SIG-M5 treated with dmso at 0.1 percent for 504 hours (cell line): ENCODE measurements around the gene GALC.

Experiments used
- DNase-seq: peaks from one replicate; lab custom pipeline; 2025; ENCODE audit not compliant: unreplicated experiment; lab: John Stamatoyannopoulos, UW

The GALC gene

DNA sequence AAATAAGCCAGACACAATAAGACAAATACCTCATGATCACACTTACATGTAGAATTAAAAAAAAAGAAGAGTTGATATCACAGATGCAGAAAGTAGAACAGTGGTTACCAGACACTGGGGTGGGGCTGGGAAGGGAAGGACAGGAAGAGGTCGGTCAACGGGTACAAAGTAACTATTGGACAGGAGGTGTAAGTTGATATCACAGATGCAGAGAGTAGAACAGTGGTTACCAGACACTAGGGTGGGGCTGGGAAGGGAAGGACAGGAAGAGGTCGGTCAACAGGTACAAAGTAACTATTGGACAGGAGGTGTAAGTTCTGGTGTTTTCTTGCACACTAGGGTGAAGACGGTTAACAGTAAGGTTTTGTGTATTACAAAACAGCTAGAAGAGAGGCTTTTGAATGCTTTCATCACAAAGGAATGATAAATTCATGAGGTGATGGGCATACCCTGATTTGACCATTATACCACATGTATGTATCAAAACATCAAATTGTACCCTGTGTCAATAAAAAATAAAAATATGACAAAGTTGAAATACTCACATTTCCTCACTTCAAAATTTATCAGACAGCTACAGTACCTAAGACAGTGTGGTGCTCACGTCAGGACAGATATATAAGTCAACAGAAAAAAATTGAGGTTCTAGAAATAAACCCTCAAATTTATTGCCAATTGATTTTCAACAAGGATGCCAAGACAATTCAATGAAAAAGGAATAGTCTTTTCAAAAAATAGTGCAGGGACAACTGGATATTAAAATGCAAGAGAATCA is 32.8 kb downstream of the GALC start:
- DNase-seq = no peak

DNA sequence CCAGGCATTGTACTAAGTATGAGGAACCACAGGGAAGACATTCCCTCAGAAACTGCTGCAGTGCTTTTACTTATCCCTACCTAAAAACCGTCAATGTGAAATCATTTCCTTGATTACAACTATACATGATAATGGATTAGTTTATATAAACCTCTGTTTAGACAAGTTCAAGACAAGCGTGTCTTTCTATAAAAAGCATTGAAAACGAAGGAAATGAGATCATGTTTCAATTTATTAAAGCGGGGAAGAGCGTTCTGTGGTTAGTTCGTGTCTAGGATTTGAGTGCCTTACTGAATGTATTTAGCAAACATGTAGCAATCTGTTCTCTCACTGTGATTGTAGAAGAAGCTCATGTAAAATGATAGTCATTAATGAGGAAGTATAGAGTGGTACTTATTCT is 37.5 kb downstream of the GALC start:
- DNase-seq = no peak

DNA sequence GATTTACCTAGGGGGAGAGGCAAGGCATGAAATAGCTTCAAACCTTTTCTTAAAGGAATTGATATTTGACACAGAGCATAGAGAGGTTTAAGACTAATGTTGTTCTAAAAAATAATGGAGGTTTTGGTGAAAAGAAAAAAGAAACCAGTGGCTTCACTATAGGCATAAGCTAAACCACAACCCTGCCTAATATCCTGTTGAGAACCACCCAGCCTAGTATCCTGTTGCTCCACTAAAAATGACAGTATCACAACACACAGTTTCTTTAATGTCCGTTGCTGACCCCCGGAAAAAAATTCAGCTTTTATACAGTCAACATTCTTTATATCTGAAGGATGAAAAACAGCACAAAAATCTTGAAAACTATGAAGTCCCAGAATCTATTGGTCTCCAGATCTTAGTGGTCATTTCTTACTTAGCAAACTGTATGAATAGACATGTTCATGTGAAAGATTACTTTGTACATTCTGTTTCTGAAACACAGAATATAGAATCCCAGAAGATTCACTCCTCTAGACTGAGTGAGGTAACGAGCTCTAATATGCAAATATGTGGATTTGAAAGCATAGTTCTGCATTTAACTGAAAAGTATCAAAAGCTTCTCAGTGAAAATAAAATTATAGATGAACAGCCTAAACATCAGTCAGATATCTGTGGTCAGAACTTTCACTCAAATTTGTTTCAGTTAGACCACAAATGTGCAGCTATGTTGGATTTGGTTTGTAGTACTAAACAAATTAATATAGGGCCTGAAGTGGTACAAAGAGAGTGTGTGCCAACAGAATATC is 40.5 kb downstream of the GALC start:
- DNase-seq = no peak

DNA sequence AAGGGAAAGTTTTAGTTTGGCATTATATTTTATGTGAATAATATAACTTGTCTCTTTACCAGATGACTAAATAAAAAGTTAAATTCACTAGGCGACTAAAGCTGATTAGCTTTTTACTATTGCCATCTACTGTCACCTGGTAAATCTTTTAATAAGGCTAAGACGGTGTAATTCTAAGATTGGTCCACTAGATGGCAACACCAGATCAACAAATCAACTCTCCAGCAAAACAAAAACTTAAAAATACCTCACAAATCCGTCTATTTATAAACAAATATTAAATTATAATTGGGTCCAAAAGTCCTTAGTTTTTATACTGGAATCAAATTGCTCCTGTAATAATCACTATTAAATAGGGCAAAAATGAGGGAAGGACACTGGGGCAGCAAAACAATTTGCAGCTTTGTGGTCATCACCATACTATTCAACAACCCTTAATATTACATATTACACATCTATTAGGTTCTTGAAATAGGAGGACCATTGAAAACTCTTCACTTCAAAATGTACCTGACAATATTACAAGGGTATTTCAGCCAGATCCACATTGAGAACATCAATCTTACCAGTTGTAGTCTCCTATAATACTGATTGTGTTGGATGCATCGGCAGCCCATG is 47.9 kb downstream of the GALC start:
- peak; percentile 38 for DNase-seq

DNA sequence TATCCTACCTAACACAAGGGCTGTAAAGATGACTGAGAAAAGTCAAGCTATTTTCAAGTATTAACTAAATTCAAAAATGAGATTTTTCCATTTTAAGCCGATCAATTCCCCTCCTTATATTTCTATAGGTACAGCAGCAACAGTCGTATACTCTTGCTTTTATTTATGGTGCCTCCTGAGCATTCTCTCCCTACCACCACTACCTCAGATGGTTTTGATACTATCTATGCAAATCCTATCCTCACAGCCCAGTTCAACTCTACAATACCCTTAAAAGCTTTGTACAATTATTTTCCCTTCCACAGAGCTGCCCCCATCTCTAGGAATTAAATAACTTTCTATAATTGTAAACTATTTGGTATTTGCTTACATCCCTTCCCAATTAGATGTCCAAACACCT is 52.1 kb downstream of the GALC start:
- no peak for DNase-seq

DNA sequence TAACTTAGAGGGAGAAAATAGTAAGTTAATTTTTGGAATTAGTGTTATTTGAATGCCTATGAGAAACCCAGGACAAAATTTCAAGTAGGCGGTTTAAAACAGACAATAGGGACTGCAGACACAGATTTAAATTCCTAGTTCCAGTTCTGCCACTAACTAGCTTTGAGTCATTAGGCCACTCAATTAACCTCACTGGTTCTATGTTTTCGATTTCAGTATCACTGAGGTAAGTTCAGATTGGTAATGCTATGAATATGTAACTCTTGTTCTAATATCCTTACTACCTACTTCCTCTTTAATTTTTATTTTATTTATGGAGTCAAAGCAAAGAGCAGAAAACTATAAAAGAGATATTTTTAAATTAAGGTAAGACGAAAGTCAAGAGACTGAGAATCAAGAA is 52.6 kb downstream of the GALC start:
- DNase-seq = no peak

DNA sequence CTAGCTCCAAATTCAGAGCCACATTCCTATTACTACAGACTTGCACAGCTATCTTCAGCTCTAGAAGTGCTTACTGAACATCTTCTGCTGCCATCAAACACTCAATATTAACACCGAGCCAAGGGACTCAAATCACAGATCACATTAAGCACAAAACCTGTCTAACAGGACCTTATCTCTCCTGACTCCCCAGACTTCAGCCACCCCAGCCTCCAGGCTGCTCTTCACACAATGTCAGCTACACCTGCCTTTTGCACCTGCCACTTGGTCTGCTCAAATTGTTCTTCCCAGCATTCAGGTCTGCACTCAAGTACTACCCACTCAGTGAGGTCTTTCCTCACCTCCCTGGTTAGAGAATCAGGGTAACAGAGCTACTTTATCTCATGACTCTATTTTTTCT is 57.1 kb downstream of the GALC start:
- DNase-seq = no peak

DNA sequence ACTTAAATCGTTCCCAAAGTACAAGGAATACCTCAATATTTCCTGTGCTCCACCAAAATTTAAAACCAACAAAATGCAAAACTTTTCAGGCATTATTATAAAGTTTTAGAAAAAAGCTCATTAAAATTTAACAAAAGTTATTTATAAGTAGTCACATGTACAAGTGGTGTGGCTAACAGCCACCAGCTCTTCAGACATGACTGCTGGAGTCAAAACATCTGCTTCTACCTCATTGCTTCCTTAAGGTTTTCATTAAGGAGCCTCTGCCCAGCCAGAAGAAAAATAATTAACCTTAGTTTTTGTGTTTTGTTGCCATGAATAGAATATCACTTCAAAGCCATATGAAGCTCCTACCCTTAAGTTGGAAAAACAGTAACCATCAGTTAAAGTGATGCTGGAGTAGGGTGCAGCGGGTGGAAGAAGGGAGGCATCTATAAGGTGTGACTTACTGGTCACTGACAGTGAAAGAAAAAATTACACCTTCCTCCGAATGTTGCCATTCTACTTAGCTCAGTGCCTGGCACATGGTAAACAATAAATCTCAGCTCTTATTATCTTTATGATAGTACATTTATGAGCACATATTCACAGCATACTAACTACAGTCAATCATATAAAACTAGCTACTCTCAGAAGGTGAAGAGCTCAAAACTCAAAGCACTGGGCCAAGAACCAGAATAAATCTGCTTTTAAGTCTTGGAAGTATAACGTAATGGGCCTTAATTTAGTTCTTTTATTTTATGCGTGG is 57.7 kb downstream of the GALC start:
- no peak for DNase-seq

DNA sequence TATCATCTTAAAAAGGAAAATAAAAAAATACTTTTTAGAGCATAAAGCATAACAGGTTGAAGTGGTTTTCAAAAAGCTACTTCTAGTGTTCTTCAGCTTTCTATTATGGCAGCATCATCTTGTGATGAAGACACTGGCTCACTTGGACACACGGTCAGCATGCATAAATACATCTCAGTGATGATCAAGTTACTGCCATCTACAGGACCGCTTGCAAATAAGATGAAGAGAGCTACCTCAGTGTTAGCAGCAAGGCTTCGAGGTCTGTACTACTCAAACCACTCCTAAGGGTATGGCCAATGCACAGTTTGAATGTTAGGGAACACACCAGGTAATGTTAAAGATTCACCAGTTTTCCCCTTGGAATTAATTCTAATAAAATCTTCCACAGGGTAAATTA is 58.8 kb downstream of the GALC start:
- DNase-seq = peak; percentile 22

DNA sequence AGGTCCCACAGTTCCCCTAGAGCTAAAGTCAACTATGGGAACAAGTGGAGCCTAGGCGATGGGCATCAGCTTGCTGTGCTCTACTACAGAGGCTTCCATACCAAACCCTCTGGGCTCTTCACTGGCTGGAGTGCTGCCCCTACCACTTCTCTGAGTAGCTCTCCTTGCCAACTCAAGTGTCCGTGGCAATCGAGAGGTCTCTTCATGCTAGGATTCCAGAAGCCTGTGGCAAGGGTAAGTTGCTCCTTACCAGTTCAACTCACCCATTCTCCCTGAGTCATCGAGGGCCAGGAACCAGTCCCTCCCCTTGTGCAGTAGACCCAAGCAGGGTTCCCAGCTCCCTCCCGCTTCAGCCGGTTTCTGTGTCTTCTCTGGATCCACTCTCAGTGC is 76.1 kb downstream of the GALC start:
- no peak for DNase-seq

DNA sequence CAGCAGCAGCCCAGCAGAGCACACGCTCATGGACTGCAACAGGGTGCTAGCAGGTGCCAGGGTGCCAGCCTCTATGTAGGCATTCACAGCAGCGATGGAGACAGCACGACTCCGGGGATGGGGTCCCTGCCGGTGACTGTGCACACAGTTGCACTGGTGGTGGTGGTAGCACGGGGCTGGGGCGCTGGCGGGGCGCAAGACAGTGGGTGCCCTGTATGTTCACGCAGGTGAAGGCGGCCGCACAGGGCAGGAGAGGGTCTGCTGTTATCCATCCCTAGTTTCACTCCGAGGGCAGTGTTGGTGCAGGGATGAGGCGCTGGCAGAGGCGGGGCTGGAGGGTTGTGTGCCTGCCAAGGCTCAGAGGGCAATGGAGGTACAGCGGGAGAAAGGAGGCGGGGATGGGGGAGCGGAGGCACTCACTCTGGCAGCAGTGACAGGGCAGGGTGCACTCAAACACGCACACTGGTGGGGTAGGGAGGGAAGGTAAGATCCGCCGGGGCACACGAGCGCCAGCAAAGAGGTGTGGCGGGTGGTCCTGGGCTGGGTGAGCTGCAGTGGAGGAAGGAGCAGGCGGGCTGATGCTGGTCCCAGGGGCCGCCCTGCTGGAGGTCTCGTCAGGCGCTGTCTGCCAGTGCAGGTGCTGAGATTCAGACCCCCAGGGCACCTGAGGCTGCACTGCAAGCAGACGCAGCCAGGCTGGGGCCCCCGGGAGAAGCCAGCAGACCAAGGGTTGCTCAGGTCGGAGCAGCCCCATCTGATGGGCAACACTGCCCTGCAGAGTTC is 76.7 kb downstream of the GALC start:
- no peak for DNase-seq

DNA sequence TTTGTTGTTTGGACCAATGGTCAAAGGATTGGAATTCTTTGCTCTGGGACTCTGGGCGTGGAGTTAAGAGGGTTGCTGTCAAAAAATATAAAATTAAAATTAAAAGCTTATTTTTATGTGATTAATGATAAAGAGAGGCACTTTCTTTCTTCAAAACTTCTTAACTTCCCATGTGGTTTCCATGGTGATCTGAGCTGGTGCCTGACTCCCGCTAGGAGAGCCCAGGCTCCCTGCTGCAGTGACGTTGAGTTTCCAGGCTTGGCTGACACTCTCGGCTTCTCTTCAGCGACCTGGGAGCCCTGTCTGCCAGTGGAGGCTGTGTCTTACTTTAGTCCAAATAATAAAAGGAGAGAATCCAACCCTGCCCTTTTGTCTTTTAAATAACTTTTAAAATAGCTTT is 84.4 kb downstream of the GALC start:
- DNase-seq = no peak

DNA sequence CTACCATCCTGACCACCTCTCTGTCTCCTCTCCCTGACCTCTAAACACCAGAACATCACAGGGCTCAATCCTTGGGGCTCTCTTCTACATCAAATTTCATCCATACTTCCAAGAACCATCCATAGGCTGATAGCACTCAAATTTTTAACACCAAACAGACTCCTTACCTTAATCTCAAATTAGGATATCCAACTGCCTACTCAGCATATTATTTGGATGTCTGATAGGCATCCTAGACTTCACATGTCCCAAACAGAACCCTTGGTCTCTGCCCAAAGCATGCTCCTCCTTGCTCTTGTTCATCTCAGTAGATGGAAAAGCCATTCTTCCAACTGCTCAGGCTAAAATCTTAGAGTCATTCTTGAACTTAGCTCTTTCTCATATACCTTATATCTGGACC is 91.3 kb downstream of the GALC start:
- no peak for DNase-seq

DNA sequence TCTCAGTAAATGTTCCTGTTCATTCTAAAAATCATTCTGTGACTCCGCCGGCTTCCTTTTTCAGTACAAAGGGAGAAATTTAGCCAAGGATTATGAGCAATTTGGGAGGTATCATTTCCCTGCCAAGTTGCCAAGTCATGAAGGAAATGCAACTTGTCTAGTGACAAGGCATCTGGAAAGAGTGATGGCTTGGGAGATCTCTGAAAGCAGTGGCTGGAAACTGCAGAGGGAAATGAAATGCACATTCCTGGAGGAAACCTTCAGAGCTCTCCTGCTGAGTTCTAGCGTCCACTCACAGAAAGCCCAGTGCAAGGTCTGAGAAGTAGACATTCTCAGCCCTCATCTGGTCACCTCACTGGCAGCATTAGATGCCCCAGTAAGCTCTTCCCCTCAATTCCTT is 91.7 kb downstream of the GALC start:
- no peak for DNase-seq

DNA sequence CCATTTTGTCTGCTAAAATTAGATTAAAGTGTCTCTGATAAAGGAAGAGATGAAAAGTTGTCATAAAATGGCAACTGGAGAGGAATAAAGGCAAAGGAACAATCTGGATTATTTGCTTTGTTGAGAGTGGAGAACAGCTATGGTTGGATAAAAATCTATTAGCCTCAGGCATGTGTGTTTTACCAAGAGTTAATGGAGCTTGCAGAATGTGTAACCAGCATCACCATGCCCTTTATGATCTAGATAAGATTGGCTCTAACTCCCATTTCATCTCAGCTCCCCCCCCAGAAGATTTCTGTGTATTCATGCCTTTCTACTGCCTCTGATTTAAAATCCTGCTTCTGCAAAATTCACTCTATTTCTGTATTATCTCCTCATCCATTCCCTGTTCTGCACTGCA is 93.8 kb downstream of the GALC start:
- no peak for DNase-seq

DNA sequence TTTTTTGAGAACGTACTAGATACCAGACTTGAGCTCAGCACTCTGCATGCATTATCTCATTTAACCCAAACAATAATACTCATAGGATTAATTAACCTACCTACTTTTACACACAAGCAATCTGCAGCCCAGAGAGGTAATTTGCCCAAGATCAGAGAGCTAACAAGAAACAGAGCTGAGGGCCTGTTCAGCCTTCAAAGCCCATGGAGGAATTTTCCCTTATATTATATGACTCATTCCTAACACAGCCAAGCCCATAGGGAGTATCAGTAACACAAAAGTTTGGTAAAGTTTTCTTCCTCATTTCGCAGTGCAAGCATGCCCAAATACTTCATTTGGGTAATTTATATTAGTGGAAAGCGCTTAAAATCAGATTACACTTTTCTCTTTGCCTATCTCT is 94.7 kb downstream of the GALC start:
- DNase-seq = no peak

DNA sequence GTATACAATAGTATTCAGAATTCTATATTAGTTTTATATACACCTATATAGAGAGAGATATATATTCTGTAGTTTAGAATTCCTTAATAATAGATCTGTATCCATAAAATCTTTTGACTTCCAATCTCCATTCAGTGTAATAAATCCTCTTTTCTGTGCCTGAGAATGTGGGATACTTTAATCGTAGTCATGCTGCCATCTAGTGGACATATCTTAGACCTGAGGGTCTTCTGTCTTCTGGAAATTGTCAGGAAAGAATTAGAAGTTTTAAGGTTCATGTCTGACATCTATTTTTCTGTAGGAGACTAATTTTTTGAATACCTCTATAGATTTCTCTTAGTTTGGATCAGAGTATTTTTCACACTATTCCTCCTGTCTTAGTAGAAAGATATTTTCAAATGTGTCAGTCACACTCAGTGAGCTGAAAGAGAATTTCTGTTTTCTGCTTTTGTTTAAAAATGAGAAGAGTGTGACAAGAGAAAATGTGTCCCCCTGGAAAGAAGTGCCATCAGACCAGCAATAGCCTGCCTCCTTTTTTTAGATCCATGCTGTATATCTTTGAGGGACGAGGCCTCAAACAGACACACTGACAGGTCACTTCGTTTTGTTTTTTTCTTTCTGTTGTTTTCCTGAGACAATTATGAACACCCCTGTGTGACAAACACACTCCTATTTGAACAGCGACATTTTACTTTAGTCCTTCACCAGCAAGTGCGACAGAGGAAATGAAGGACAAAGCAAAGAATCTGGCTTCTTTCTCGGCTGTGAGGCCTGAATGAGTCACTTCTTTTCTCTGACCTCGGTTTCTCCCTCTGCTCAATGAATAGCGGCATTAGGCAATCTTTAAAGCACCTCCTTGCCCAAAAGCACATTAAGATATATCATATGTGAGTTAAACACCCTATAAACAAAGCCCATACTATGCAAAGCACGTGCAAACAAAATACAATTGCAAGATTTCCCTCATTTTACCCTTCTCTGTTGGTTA is 96.3 kb downstream of the GALC start:
- peak; percentile 39 for DNase-seq

DNA sequence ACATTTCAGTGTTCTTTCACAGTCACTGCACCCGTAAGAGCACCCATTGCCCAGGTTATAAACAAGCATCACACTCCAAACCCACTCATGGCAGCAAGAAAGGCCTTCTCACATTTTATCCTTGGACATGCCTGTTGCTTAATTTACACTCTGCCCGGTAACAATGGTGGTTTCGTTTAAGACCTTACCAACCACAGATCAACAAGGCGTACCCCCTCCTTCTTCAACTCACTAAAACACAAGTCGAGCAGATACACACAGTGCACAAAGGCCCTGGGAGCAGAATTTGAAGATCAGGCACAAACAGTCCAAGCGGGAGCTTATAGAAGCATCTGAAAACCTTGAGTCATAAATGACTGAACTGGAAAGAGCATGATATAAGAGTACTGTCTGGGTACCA is 98.1 kb downstream of the GALC start:
- DNase-seq = no peak

DNA sequence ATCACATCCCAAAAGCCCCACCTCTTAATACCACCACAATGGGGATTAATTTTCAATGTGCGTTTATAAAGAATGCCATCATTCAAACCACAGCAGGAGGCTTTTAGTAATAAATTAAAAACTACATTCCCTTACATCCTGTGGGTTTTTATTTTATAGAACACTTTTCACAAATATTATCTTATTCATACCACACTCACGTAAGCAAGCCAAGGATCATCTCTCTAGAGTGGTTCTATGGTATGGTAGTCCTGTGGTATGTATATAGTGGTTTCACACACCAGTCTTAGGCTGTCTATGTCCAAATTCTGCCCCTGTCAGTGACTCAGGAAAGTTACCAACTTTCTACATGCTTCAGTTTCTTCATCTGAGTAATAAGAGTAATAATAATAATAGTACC is 100.2 kb downstream of the GALC start:
- DNase-seq = no peak
